ENCODE results near the gene GPRC5C.

The GPRC5C gene

GRCh38 chr17:74435775-74436359, 4.0 kb downstream of the GPRC5C start:
- DNase-seq, result no peak

GRCh38 chr17:74437702-74438101, 5.8 kb downstream of the GPRC5C start:
- no peak for DNase-seq

- DNase-seq, result no peak
Measured at GRCh38 chr17:74439691-74440567, 8.0 kb downstream of the GPRC5C start.

GRCh38 chr17:74441537-74441936, 9.6 kb downstream of the GPRC5C start:
- DNase-seq, result no peak

- no peak for DNase-seq
Measured at GRCh38 chr17:74442291-74442669, 10.4 kb downstream of the GPRC5C start.

- no peak for DNase-seq
Measured at GRCh38 chr17:74442670-74443515, 11.0 kb downstream of the GPRC5C start.

- DNase-seq, result no peak
Measured at GRCh38 chr17:74443516-74444296, 11.8 kb downstream of the GPRC5C start.

- no peak for DNase-seq
Measured at GRCh38 chr17:74444406-74444805, 12.5 kb downstream of the GPRC5C start.

GRCh38 chr17:74445158-74445557, 13.3 kb downstream of the GPRC5C start:
- no peak for DNase-seq

- DNase-seq, result no peak
Measured at GRCh38 chr17:74446551-74447500, 14.9 kb downstream of the GPRC5C start.

- no peak for DNase-seq
Measured at GRCh38 chr17:74447628-74448159, 15.8 kb downstream of the GPRC5C start.

- no peak for DNase-seq
Measured at GRCh38 chr17:74448756-74449155, 16.9 kb downstream of the GPRC5C start.

GRCh38 chr17:74449306-74449705, 17.4 kb downstream of the GPRC5C start:
- no peak for DNase-seq

- no peak for DNase-seq
Measured at GRCh38 chr17:74449773-74450172, 17.9 kb downstream of the GPRC5C start.

- DNase-seq, result no peak
Measured at GRCh38 chr17:74450231-74450630, 18.3 kb downstream of the GPRC5C start.

GRCh38 chr17:74450925-74451403, 19.1 kb downstream of the GPRC5C start:
- no peak for DNase-seq

- DNase-seq, result no peak
Measured at GRCh38 chr17:74451557-74451956, 19.7 kb downstream of the GPRC5C start.

GRCh38 chr17:74452033-74452840, 20.3 kb downstream of the GPRC5C start:
- DNase-seq, result no peak

- DNase-seq, result no peak
Measured at GRCh38 chr17:74452841-74453661, 21.2 kb downstream of the GPRC5C start.
